B cell (primary cell): Measurements from ENCODE around the gene STX12.

Experiments
- CTCF ChIP-seq: fragments of 200-600 bp; IDR thresholded peaks from one replicate; pipeline ENCODE4 v1.8.0; 2022; ENCODE audit warnings: antibody characterized with exemption, mild to moderate bottlenecking
- EZH2 ChIP-seq: IDR thresholded peaks from 2 replicates; pipeline ENCODE4 v1.6.1; 2012; ENCODE audit warnings: borderline replicate concordance, low read depth, mild to moderate bottlenecking, moderate library complexity, low read length; ENCODE audit not compliant: insufficient read depth, poor library complexity, severe bottlenecking

- TF ChIP-seq CTCF = no peak
- no peak for TF ChIP-seq EZH2
Measured at GRCh38 chr1:27763358-27763757, 9.7 kb upstream of the STX12 start.
